ENCODE measurements around the gene SLC46A3. TPM values are rescaled to one million over a fixed set of nuclear protein-coding genes. Genes with fewer than 3 reads are reported as not detected.

The SLC46A3 gene
- total RNA-seq, 1 donor from 2014 or later, result 3.3 TPM

- H3K9me3 Mint-ChIP-seq, result no peaks in the 10 kb centered on the region
- DNase-seq, result no peak
- H3K4me3 Mint-ChIP-seq, result no peak overlapping the region
- H3K27me3 Mint-ChIP-seq, result no peaks in the 10 kb centered on the region
- H3K36me3 Mint-ChIP-seq (ENCODE audit: low read depth), result peaks cover 13% of the 10 kb centered on the region
- H3K27ac Mint-ChIP-seq, result no peak overlapping the region
- peaks cover 31% of the 10 kb centered on the region for H3K4me1 Mint-ChIP-seq
- intact Hi-C loops (cut with micrococcal nuclease), result no loop called here
Observed at GRCh38 chr13:28653111-28653510, 65.7 kb downstream of the SLC46A3 start.

GRCh38 chr13:28651810-28652401 is 66.9 kb downstream of the SLC46A3 start:
- Mint-ChIP-seq H3K27ac (peak overlapping the region; percentile 3), H3K9me3 (no peaks in the 10 kb centered on the region), H3K27me3 (no peaks in the 10 kb centered on the region), H3K4me1 (peaks cover 27% of the 10 kb centered on the region), H3K36me3 (ENCODE audit: low read depth) (peaks cover 8% of the 10 kb centered on the region), H3K4me3 (no peak overlapping the region)
- intact Hi-C loops (cut with micrococcal nuclease), result no loop called here
- DNase-seq, result no peak

DNA sequence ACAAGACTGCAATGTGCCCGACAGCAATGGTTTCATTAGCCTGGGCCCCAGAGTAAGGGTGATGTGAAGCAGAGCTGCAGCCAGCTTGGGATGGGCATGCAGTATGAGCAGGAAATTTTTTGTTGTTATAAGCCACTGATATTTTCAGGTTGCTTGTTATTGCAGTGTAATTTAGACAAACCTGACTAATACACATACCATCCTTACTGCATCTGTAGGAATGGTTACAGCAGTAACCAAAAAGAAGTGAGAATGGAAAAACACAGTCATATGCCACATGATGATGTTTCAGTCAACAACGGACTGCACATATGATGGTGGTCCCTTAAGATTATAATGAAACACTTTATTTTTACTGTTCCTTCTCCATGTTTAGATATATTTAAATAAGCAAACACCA is 68.5 kb downstream of the SLC46A3 start:
- H3K9me3 Mint-ChIP-seq, result no peaks in the 10 kb centered on the region
- no peak overlapping the region for H3K4me3 Mint-ChIP-seq
- H3K27ac Mint-ChIP-seq, result peak overlapping the region; percentile 46
- intact Hi-C loops (cut with micrococcal nuclease), result loop anchor here (1.0 kb wide), 1 partner anchor 9 kb away; the partner anchor contains the start of gene POMP
- H3K4me1 Mint-ChIP-seq, result peaks cover 19% of the 10 kb centered on the region
- H3K27me3 Mint-ChIP-seq, result no peaks in the 10 kb centered on the region
- H3K36me3 Mint-ChIP-seq (ENCODE audit: low read depth), result peaks cover 8% of the 10 kb centered on the region
- DNase-seq, result no peak

Other genes with a start within 250 kb of the SLC46A3 start
- 46.3 and 46.7 TPM in 2 replicates for gene FLT1, start 223.8 kb downstream of the SLC46A3 start, total RNA-seq
- gene POMP, start 59.8 kb downstream of the SLC46A3 start, total RNA-seq, result 152 and 161 TPM in 2 replicates
- not detected in 2 replicates for gene MTUS2, start 101.4 kb upstream of the SLC46A3 start, total RNA-seq

Data from activated CD4-positive, alpha-beta T cell treated with anti-CD3 and anti-CD28 coated beads, Interleukin-2, amount 10 ng/mL, durations not matched to agents 24 days and 14 days (primary cell).